Stomach (tissue), 4 donors: ENCODE measurements around the gene PTPRJ.

Experiments
- EP300 ChIP-seq: sonication (generic); formaldehyde crosslinking; IDR thresholded peaks from one replicate; pipeline ENCODE4 v1.6.1; 2017; ENCODE audit warnings: antibody characterized with exemption
- POLR2A ChIP-seq, 4 donors: fragments of 450-650 bp; IDR thresholded peaks; one replicate each; pipeline ENCODE4 v1.6.1; 2016; ENCODE audit warnings: antibody characterized with exemption in 4 of 4, control low read depth in 2 of 4, mild to moderate bottlenecking in 1 of 4, moderate library complexity in 1 of 4
- TF ChIP-seq, protein P1 (sequence below), 7 experiments: fragments of 450-650 bp in 4 of 7; fragments of 200-600 bp in 3 of 7; sonication (generic) in 3 of 7; IDR thresholded peaks; one replicate each; pipeline ENCODE4 v1.5.1; 2016 to 2019; ENCODE audit warnings: antibody characterized with exemption in 7 of 7, control low read depth in 2 of 7, mild to moderate bottlenecking in 1 of 7

- TF ChIP-seq, protein P1, sequence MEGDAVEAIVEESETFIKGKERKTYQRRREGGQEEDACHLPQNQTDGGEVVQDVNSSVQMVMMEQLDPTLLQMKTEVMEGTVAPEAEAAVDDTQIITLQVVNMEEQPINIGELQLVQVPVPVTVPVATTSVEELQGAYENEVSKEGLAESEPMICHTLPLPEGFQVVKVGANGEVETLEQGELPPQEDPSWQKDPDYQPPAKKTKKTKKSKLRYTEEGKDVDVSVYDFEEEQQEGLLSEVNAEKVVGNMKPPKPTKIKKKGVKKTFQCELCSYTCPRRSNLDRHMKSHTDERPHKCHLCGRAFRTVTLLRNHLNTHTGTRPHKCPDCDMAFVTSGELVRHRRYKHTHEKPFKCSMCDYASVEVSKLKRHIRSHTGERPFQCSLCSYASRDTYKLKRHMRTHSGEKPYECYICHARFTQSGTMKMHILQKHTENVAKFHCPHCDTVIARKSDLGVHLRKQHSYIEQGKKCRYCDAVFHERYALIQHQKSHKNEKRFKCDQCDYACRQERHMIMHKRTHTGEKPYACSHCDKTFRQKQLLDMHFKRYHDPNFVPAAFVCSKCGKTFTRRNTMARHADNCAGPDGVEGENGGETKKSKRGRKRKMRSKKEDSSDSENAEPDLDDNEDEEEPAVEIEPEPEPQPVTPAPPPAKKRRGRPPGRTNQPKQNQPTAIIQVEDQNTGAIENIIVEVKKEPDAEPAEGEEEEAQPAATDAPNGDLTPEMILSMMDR (IDR thresholded peaks at IDR 0.05): no peak
- TF ChIP-seq POLR2A (IDR thresholded peaks at IDR 0.05) (no peak), EP300 (no peak)
Observed at GRCh38 chr11:48013269-48013901, 33.0 kb downstream of the PTPRJ start.
